ENCODE results near the gene SLC2A13. TPM values are rescaled to one million over a fixed set of nuclear protein-coding genes. Genes with fewer than 3 reads are reported as not detected.

Gene SLC2A13
- total RNA-seq, 1 experiment from 2014 or later, result 7.0 TPM

- H3K4me1 ChIP-seq (ENCODE audit: insufficient read depth, low read length), result no peaks in the 10 kb centered on the region
- H3K79me2 ChIP-seq (ENCODE audit: insufficient read depth, low read length), result no peaks in the 10 kb centered on the region
- no peaks in the 10 kb centered on the region for H3K9me3 ChIP-seq (ENCODE audit: control insufficient read depth, low read depth, low read length)
- no peak overlapping the region for H3K27ac ChIP-seq (ENCODE audit: insufficient read length, low read depth, low read length)
- H4K91ac ChIP-seq (ENCODE audit: insufficient read length, low read depth, low read length), result no peak overlapping the region
- Mint-ChIP-seq H3K36me3 (ENCODE audit: insufficient read depth in 1 of 3, low read depth in 3 of 3) (peaks cover 0 to 2% (median 0%) of the 10 kb centered on the region in 3 experiments; a peak in 2 of 7 replicates), H3K4me1 (peaks cover 10% of the 10 kb centered on the region in 2 experiments; a peak in 3 of 4 replicates), H3K27me3 (ENCODE audit: low read depth) (no peaks in the 10 kb centered on the region), H3K9me3 (no peaks in the 10 kb centered on the region; a peak in 1 of 5 replicates), H3K27ac (no peak overlapping the region), H3K4me3 (no peak overlapping the region)
- H2BK120ac ChIP-seq (ENCODE audit: low read depth, low read length, poor library complexity, severe bottlenecking), result no peak overlapping the region
- no CpG with 5 or more reads among the region's 5 CpGs for WGBS (ENCODE audit: extremely low coverage, insufficient read length, low lambda C conversion rate)
- no peak overlapping the region for H2BK12ac ChIP-seq (ENCODE audit: insufficient read length, low read depth, low read length)
- no peak overlapping the region for H3K14ac ChIP-seq (ENCODE audit: insufficient read depth, low read length)
- H4K5ac ChIP-seq (ENCODE audit: insufficient read length, low read depth, low read length), result no peak overlapping the region
- H3T11ph ChIP-seq (ENCODE audit: low read length), result no peak overlapping the region
- no peak overlapping the region for H3K18ac ChIP-seq (ENCODE audit: insufficient read length, low read depth, low read length)
- no peak overlapping the region for H3K9ac ChIP-seq (ENCODE audit: extremely low read depth, insufficient read length, low read length)
- H3K4ac ChIP-seq (ENCODE audit: low read depth, low read length), result no peak overlapping the region
- no peak overlapping the region for H2AK5ac ChIP-seq (ENCODE audit: insufficient read length, low read length)
- H2BK15ac ChIP-seq (ENCODE audit: low read depth, low read length), result no peak overlapping the region
- no peak overlapping the region for H3K56ac ChIP-seq (ENCODE audit: insufficient read length, low read depth, low read length)
- no peak overlapping the region for H2BK5ac ChIP-seq (ENCODE audit: insufficient read length, low read length)
- no peaks in the 10 kb centered on the region for H4K20me1 ChIP-seq (ENCODE audit: control insufficient read depth, insufficient read depth, insufficient read length)
- H3K79me1 ChIP-seq (ENCODE audit: insufficient read depth, low read depth, low read length, poor library complexity, severe bottlenecking), result no peaks in the 10 kb centered on the region
- no peak overlapping the region for H3K4me2 ChIP-seq (ENCODE audit: insufficient read depth, insufficient read length, low read length)
- no peaks in the 10 kb centered on the region for H3K23me2 ChIP-seq (ENCODE audit: insufficient read length, low read depth, low read length, poor library complexity, severe bottlenecking)
- H4K8ac ChIP-seq (replicated peaks; ENCODE audit: insufficient read length, low read depth, low read length), result no peak overlapping the region
- no peak overlapping the region for H2BK20ac ChIP-seq (ENCODE audit: low read depth, low read length, poor library complexity, severe bottlenecking)
- no peaks in the 10 kb centered on the region for H3K27me3 ChIP-seq (ENCODE audit: insufficient read depth, low read length)
- TF ChIP-seq CTCF (conservative IDR thresholded peaks at IDR 0.05), result no peak
- DNase-seq, result no peak
- H2AFZ ChIP-seq (ENCODE audit: low read length), result no peak overlapping the region
- H3K23ac ChIP-seq (ENCODE audit: insufficient read length, low read depth, low read length), result no peak overlapping the region
Measured at GRCh38 chr12:39984670-39985069, 121.2 kb downstream of the SLC2A13 start.
